GM06990 (cell line): ENCODE data around the gene CPEB1.

Experiments
- DNase-seq: peaks from one replicate; pipeline ENCODE4 v3.0.0-alpha.2; 2011; ENCODE audit not compliant: insufficient read length; ENCODE audit errors: extremely low read depth
- H3K27me3 ChIP-seq: replicated peaks from 2 replicates; pipeline ENCODE4 v1.6.0; 2011; ENCODE audit warnings: low read length; ENCODE audit not compliant: control insufficient read depth, insufficient read depth
- H3K36me3 ChIP-seq: 2 replicates; pipeline ENCODE4 v1.5.1; 2011; ENCODE audit warnings: low read length; ENCODE audit not compliant: control insufficient read depth, insufficient read depth
- H3K4me3 ChIP-seq: replicated peaks from 2 replicates; pipeline ENCODE4 v1.5.1; 2011; ENCODE audit warnings: low read depth, mild to moderate bottlenecking, control low read depth, low read length
- TF ChIP-seq, protein P1 (sequence below): IDR thresholded peaks from 2 replicates; pipeline ENCODE4 v1.5.1; 2011; ENCODE audit warnings: low read length, control low read depth, mild to moderate bottlenecking, inconsistent platforms; ENCODE audit not compliant: insufficient read depth, poor library complexity, severe bottlenecking

CPEB1 gene

DNA sequence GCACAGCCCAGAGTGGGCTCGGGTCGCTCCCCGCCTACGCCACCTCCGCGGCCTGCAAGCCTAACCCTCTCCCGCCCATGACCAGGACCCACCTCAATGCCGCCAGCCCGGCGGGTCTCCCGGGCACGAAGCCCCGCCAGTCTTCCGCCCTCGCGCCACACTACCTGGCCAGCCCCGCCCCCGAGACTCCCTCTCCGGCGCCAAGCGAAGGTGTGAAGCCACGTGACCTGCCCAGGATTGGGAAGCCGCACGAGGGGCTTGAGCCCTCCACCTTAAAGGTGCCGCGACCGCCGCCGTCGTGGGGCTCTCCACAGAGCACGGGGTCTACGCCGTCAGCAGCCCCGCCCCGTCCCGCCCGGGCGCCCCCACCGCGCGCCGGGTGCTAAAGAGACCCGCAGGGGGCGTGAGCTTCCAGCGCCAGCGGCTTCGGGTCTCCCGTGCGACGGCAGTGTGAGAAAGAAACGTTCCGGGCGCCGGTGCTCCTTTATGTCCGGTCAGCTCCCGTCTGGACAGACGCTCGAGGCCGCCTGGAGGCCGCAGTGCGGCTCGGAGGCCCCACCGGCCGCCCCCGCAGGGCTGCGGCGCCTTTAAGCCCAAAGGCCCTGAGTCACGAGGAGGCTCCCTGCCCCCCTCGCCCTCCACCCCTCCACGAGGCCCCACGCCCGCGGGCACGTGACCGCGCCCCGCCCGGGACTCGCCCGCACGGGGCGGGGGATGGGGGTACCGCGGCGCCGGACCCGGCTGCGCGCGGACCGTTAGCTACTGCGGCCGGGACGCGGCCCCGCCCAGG is at the start of gene CPEB1:
Gene CPEB1 (minus strand): TSS at position 319 of the 790 bp plus-strand sequence. CDS start 18,904 bp downstream, outside the sequence.
- TF ChIP-seq, protein P1, sequence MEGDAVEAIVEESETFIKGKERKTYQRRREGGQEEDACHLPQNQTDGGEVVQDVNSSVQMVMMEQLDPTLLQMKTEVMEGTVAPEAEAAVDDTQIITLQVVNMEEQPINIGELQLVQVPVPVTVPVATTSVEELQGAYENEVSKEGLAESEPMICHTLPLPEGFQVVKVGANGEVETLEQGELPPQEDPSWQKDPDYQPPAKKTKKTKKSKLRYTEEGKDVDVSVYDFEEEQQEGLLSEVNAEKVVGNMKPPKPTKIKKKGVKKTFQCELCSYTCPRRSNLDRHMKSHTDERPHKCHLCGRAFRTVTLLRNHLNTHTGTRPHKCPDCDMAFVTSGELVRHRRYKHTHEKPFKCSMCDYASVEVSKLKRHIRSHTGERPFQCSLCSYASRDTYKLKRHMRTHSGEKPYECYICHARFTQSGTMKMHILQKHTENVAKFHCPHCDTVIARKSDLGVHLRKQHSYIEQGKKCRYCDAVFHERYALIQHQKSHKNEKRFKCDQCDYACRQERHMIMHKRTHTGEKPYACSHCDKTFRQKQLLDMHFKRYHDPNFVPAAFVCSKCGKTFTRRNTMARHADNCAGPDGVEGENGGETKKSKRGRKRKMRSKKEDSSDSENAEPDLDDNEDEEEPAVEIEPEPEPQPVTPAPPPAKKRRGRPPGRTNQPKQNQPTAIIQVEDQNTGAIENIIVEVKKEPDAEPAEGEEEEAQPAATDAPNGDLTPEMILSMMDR: peak; percentile 28
- Histone ChIP-seq H3K4me3 (peak within 1 kb of the TSS; percentile 66), H3K27me3 (no peaks in the 10 kb centered on the region), H3K36me3 (no peaks in the 10 kb centered on the region)
- DNase-seq: peak; percentile 69

DNA sequence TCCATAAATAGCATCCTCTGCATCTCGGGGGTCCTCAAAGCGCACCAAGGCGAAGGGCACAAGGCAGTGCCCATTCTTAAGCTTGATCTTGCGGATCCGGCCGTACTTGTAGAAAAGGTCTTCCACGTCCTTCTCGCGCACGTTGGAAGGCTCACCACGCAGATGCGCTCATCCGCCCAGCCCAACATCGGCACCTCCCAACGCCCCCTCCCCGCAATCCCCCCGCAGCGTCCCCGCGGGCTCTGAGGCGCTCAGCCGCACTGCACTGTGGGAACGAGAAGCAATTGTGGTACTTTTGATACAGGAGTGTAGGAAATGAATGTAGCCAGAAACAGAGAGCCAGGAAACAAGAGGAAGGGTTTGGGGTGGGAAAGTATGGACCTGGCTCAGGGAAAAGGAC is 45.0 kb upstream of the CPEB1 start:
- H3K4me3 ChIP-seq: no peak overlapping the region
- DNase-seq: no peak
- no peaks in the 10 kb centered on the region for H3K36me3 ChIP-seq
- no peaks in the 10 kb centered on the region for H3K27me3 ChIP-seq
- TF ChIP-seq, protein P1: no peak

DNA sequence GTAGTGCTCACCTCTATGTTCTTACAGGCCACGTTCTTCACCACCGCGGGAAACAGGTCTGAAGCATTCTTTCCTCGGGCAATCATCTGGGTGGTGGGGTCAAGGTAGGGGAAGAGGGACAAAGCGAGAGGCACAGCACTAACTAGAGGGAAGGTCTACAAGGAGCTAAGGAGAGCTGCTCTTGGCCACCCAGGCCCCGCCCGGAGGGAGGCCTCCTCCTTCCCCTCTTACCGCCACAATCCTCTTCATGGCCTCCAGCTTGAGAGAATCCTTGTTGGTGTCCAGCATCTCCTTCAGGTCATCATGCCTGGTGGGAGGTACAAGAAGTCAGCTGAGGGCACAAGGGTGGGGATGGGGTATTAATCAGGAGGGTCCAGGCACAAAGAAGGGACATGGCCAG is 42.0 kb upstream of the CPEB1 start:
- H3K36me3 ChIP-seq: no peaks in the 10 kb centered on the region
- no peaks in the 10 kb centered on the region for H3K27me3 ChIP-seq
- H3K4me3 ChIP-seq: no peak overlapping the region
- DNase-seq: no peak
- TF ChIP-seq, protein P1: no peak

DNA sequence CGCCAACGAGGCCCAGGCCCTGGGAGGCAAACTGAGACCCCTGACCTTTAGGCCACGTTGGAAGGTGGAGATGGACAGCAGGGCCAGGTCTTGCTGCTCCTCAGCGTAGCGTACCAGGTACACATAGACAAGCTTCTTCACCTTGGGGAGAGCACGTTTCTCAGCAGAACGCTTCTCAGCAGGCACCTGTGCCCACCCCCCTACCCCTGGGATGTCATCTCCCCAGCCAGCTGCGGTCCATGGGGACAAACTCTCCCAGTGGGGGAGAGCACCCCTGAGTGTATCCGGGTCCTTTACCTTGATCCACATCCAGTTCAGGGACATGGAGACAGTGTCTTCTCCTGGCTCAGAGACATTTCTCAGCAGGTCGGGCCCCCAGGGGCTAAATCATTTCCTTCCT is 41.5 kb upstream of the CPEB1 start:
- no peak for DNase-seq
- Histone ChIP-seq H3K36me3 (no peaks in the 10 kb centered on the region), H3K4me3 (no peak overlapping the region), H3K27me3 (no peaks in the 10 kb centered on the region)
- TF ChIP-seq, protein P1: no peak

DNA sequence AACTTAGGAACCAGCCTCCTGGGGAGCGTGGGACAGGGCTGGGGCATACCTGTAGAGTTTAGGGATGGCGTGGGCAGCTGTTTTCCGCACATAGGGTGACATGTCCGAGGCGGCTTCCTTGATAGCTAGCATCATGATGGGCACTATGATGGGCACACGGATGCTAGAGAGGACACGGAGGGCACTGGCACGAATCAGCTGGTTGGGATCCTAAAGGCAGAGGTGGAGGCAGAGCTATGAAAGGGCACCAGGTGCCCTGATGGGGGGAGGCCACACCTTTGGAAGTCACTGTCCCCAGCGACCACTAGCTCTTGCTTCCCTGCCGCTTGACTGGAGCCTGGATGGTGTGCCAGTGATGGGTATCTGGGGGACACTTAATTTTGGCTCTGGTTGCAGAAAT is 34.2 kb upstream of the CPEB1 start:
- H3K36me3 ChIP-seq: no peaks in the 10 kb centered on the region
- no peak for DNase-seq
- no peaks in the 10 kb centered on the region; the same call in 1 of the 2 replicates for H3K27me3 ChIP-seq
- TF ChIP-seq, protein P1: no peak
- H3K4me3 ChIP-seq: no peak overlapping the region
